ENCODE measurements around the gene GDAP2.
A peak's percentile ranks its signal among the peaks of the same experiment; 100 is the strongest.

Gene GDAP2, protein sequence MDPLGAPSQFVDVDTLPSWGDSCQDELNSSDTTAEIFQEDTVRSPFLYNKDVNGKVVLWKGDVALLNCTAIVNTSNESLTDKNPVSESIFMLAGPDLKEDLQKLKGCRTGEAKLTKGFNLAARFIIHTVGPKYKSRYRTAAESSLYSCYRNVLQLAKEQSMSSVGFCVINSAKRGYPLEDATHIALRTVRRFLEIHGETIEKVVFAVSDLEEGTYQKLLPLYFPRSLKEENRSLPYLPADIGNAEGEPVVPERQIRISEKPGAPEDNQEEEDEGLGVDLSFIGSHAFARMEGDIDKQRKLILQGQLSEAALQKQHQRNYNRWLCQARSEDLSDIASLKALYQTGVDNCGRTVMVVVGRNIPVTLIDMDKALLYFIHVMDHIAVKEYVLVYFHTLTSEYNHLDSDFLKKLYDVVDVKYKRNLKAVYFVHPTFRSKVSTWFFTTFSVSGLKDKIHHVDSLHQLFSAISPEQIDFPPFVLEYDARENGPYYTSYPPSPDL

GRCh38 chr1:117929343-117930172 is at the start of gene GDAP2, which contains the start of gene WDR3:
TSS of gene GDAP2 (minus strand) at chr1:117929621. CDS start at chr1:117920357, 9,264 bp downstream.
TSS of gene WDR3 (plus strand) at chr1:117929739. CDS start at chr1:117933320, 3,581 bp downstream.
- no peak within 1 kb of the TSS for H3K27ac ChIP-seq (ENCODE audit: low read length)
- no peaks in the 10 kb centered on the region for H3K27me3 ChIP-seq (ENCODE audit: control insufficient read depth, insufficient read depth, low read length)

DNA sequence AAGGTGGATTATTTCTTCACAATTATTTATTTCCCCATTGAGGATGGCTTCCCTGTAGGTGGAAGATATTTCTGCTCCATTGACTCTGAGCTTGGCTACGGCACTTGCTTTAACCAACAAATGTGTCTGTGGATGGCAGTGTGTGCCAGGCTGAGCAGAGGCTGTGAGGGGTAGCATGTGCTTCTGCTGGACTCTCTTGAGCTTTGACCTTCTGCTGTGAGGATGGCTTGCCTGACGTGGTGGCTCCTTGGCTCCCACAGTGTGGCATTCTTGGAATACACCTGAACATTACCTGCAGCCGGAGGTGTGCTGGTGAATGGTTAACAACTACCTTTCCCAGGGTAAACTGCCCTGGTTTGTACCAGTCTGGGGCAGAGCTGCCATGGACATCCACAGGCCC is 47.0 kb upstream of the GDAP2 start:
- Histone ChIP-seq H3K4me1 (ENCODE audit: control insufficient read depth, low read depth, low read length) (no peaks in the 10 kb centered on the region), H3K27ac (ENCODE audit: low read length) (no peak overlapping the region), H3K4me3 (ENCODE audit: low read length) (no peak overlapping the region), H3K36me3 (ENCODE audit: control insufficient read depth, low read depth, low read length) (no peaks in the 10 kb centered on the region), H3K27me3 (ENCODE audit: control insufficient read depth, insufficient read depth, low read length) (no peaks in the 10 kb centered on the region), H3K9ac (ENCODE audit: low read length) (no peak overlapping the region), H3K9me3 (ENCODE audit: control insufficient read depth, low read depth, low read length) (no peaks in the 10 kb centered on the region)

More at GRCh38 chr1:117929343-117930172, at the start of gene GDAP2, which contains the start of gene WDR3:
- Histone ChIP-seq H3K4me1 (ENCODE audit: control insufficient read depth, low read depth, low read length) (peaks cover 7% of the 10 kb centered on the region), H3K9me3 (ENCODE audit: control insufficient read depth, low read depth, low read length) (no peaks in the 10 kb centered on the region), H3K4me3 (ENCODE audit: low read length) (peak within 1 kb of the TSS; percentile 99), H3K36me3 (ENCODE audit: control insufficient read depth, low read depth, low read length) (peaks cover 11% of the 10 kb centered on the region), H3K9ac (ENCODE audit: low read length) (peak within 1 kb of the TSS; percentile 81)

GRCh38 chr1:117971777-117972176 is 42.4 kb upstream of the GDAP2 start:
- no peak overlapping the region for H3K27ac ChIP-seq (ENCODE audit: low read length)
- H3K4me1 ChIP-seq (ENCODE audit: control insufficient read depth, low read depth, low read length), result peaks cover 13% of the 10 kb centered on the region
- H3K9ac ChIP-seq (ENCODE audit: low read length), result no peak overlapping the region

GRCh38 chr1:117970252-117970651 is 40.8 kb upstream of the GDAP2 start:
- Histone ChIP-seq H3K9ac (ENCODE audit: low read length) (no peak overlapping the region), H3K36me3 (ENCODE audit: control insufficient read depth, low read depth, low read length) (no peaks in the 10 kb centered on the region), H3K27me3 (ENCODE audit: control insufficient read depth, insufficient read depth, low read length) (no peaks in the 10 kb centered on the region), H3K27ac (ENCODE audit: low read length) (no peak overlapping the region), H3K4me1 (ENCODE audit: control insufficient read depth, low read depth, low read length) (peaks cover 13% of the 10 kb centered on the region), H3K4me3 (ENCODE audit: low read length) (no peak overlapping the region), H3K9me3 (ENCODE audit: control insufficient read depth, low read depth, low read length) (no peaks in the 10 kb centered on the region)

More at GRCh38 chr1:117971777-117972176, 42.4 kb upstream of the GDAP2 start:
- Histone ChIP-seq H3K27me3 (ENCODE audit: control insufficient read depth, insufficient read depth, low read length) (no peaks in the 10 kb centered on the region), H3K4me3 (ENCODE audit: low read length) (no peak overlapping the region), H3K9me3 (ENCODE audit: control insufficient read depth, low read depth, low read length) (no peaks in the 10 kb centered on the region), H3K36me3 (ENCODE audit: control insufficient read depth, low read depth, low read length) (no peaks in the 10 kb centered on the region)

- H3K4me1 ChIP-seq (ENCODE audit: control insufficient read depth, low read depth, low read length), result peaks cover 13% of the 10 kb centered on the region
- H3K9ac ChIP-seq (ENCODE audit: low read length), result no peak overlapping the region
- H3K27ac ChIP-seq (ENCODE audit: low read length), result no peak overlapping the region
- H3K36me3 ChIP-seq (ENCODE audit: control insufficient read depth, low read depth, low read length), result no peaks in the 10 kb centered on the region
- H3K4me3 ChIP-seq (ENCODE audit: low read length), result no peak overlapping the region
- H3K27me3 ChIP-seq (ENCODE audit: control insufficient read depth, insufficient read depth, low read length), result no peaks in the 10 kb centered on the region
- no peaks in the 10 kb centered on the region for H3K9me3 ChIP-seq (ENCODE audit: control insufficient read depth, low read depth, low read length)
Measured at GRCh38 chr1:117967881-117968280, 38.5 kb upstream of the GDAP2 start.

GRCh38 chr1:117967477-117967876 is 38.1 kb upstream of the GDAP2 start:
- H3K9ac ChIP-seq (ENCODE audit: low read length), result no peak overlapping the region
- H3K27me3 ChIP-seq (ENCODE audit: control insufficient read depth, insufficient read depth, low read length), result no peaks in the 10 kb centered on the region
- no peaks in the 10 kb centered on the region for H3K36me3 ChIP-seq (ENCODE audit: control insufficient read depth, low read depth, low read length)
- peaks cover 13% of the 10 kb centered on the region for H3K4me1 ChIP-seq (ENCODE audit: control insufficient read depth, low read depth, low read length)
- H3K27ac ChIP-seq (ENCODE audit: low read length), result no peak overlapping the region
- H3K9me3 ChIP-seq (ENCODE audit: control insufficient read depth, low read depth, low read length), result no peaks in the 10 kb centered on the region
- no peak overlapping the region for H3K4me3 ChIP-seq (ENCODE audit: low read length)

- Histone ChIP-seq H3K9ac (ENCODE audit: low read length) (no peak overlapping the region), H3K27me3 (ENCODE audit: control insufficient read depth, insufficient read depth, low read length) (no peaks in the 10 kb centered on the region), H3K9me3 (ENCODE audit: control insufficient read depth, low read depth, low read length) (no peaks in the 10 kb centered on the region), H3K4me1 (ENCODE audit: control insufficient read depth, low read depth, low read length) (peaks cover 13% of the 10 kb centered on the region), H3K27ac (ENCODE audit: low read length) (no peak overlapping the region), H3K4me3 (ENCODE audit: low read length) (no peak overlapping the region), H3K36me3 (ENCODE audit: control insufficient read depth, low read depth, low read length) (peaks cover 10% of the 10 kb centered on the region)
Measured at GRCh38 chr1:117964290-117965038, 35.0 kb upstream of the GDAP2 start.

GRCh38 chr1:117959364-117959763 is 29.9 kb upstream of the GDAP2 start:
- Histone ChIP-seq H3K27me3 (ENCODE audit: control insufficient read depth, insufficient read depth, low read length) (no peaks in the 10 kb centered on the region), H3K36me3 (ENCODE audit: control insufficient read depth, low read depth, low read length) (peaks cover 61% of the 10 kb centered on the region), H3K4me3 (ENCODE audit: low read length) (no peak overlapping the region), H3K9me3 (ENCODE audit: control insufficient read depth, low read depth, low read length) (no peaks in the 10 kb centered on the region), H3K9ac (ENCODE audit: low read length) (no peak overlapping the region), H3K27ac (ENCODE audit: low read length) (no peak overlapping the region), H3K4me1 (ENCODE audit: control insufficient read depth, low read depth, low read length) (no peaks in the 10 kb centered on the region)

GRCh38 chr1:117952386-117952785 is 23.0 kb upstream of the GDAP2 start:
- H3K4me1 ChIP-seq (ENCODE audit: control insufficient read depth, low read depth, low read length), result no peaks in the 10 kb centered on the region
- no peak overlapping the region for H3K9ac ChIP-seq (ENCODE audit: low read length)
- no peaks in the 10 kb centered on the region for H3K27me3 ChIP-seq (ENCODE audit: control insufficient read depth, insufficient read depth, low read length)
- H3K36me3 ChIP-seq (ENCODE audit: control insufficient read depth, low read depth, low read length), result peaks cover 99% of the 10 kb centered on the region
- no peak overlapping the region for H3K27ac ChIP-seq (ENCODE audit: low read length)
- H3K4me3 ChIP-seq (ENCODE audit: low read length), result no peak overlapping the region
- no peaks in the 10 kb centered on the region for H3K9me3 ChIP-seq (ENCODE audit: control insufficient read depth, low read depth, low read length)

- H3K36me3 ChIP-seq (ENCODE audit: control insufficient read depth, low read depth, low read length), result peaks cover 90% of the 10 kb centered on the region
- H3K9ac ChIP-seq (ENCODE audit: low read length), result no peak overlapping the region
- no peaks in the 10 kb centered on the region for H3K9me3 ChIP-seq (ENCODE audit: control insufficient read depth, low read depth, low read length)
- H3K27me3 ChIP-seq (ENCODE audit: control insufficient read depth, insufficient read depth, low read length), result no peaks in the 10 kb centered on the region
- no peak overlapping the region for H3K4me3 ChIP-seq (ENCODE audit: low read length)
- H3K4me1 ChIP-seq (ENCODE audit: control insufficient read depth, low read depth, low read length), result no peaks in the 10 kb centered on the region
- no peak overlapping the region for H3K27ac ChIP-seq (ENCODE audit: low read length)
Measured at GRCh38 chr1:117942293-117942692, 12.9 kb upstream of the GDAP2 start.

DNA sequence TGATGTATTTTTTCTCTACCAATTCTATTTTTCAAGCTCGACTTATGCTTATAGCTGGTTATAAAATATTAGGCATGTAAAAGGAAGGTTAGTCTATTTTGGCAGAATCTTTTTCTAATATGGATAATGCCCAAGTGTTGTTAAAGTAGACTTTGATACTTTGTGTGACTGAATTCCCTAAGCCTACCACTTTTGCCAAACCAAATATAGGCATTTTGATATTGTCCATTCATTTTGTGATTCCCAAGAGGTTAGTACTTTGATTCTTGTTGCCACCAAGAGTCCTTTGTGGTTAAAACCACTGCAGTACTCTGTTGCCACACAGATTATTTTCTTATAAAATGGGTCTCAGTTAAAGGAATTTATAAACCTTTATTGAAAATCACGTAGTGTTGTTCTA is 4.3 kb upstream of the GDAP2 start:
- H3K36me3 ChIP-seq (ENCODE audit: control insufficient read depth, low read depth, low read length), result peaks cover 41% of the 10 kb centered on the region
- H3K9ac ChIP-seq (ENCODE audit: low read length), result no peak overlapping the region
- no peaks in the 10 kb centered on the region for H3K27me3 ChIP-seq (ENCODE audit: control insufficient read depth, insufficient read depth, low read length)
- no peaks in the 10 kb centered on the region for H3K9me3 ChIP-seq (ENCODE audit: control insufficient read depth, low read depth, low read length)
- no peak overlapping the region for H3K27ac ChIP-seq (ENCODE audit: low read length)
- H3K4me3 ChIP-seq (ENCODE audit: low read length), result no peak overlapping the region
- H3K4me1 ChIP-seq (ENCODE audit: control insufficient read depth, low read depth, low read length), result peaks cover 7% of the 10 kb centered on the region

Measured in iPS-18a (cell line).